HK-2 (cell line): ENCODE measurements around the gene CCM2.

Source experiments
- DNase-seq: peaks from one replicate; pipeline ENCODE4 v3.0.0-alpha.2; 2018; ENCODE audit not compliant: unreplicated experiment

Gene CCM2

DNA sequence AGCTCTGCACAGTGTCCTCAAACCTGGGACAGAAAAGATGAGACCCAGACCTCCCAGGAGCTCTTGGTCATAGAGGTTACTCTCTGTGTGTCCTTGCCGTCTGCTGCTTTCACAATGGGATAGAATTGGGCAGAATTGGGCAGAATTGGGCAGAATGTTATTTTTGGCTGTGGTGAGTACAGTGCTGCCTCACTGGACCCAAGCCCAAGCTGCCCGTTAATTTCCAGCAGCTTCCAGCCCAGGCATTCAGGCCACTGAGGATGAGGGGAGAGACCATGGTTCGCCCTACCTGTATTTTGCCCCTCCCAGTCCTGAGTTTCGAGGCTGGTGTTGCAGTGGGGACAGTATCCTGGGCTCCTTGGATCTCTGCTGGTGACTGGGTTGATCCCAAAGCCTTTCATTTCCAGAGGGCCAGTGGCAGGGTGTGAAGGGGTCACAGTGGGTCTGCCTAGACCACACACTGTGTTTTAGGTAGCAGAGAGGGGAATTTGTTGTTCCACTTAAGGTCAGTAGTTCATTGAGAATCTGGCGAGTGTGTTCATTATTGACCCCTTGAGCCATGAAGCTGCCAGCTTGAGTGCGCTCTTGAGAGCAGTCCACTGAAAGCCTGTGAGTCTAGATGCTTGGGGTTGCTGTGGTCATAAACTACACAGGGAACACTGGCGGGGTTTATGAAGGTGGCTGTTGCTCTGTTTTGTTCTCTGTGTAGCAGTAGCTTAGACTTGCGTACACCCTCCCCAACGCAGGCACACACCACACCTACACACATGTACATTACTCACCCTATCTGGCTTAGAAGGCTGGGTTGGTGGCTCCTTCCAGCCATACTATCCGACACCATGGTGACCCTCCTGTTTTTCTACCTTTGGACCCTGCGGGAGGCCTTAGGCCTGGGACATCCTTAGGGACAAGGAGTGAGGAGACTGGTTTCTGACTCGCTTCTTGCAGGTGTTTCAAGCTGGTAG lies 65.3 kb downstream of the CCM2 start:
- DNase-seq, result no peak

GRCh38 chr7:45066409-45066808 lies 66.4 kb downstream of the CCM2 start:
- no peak for DNase-seq

DNA sequence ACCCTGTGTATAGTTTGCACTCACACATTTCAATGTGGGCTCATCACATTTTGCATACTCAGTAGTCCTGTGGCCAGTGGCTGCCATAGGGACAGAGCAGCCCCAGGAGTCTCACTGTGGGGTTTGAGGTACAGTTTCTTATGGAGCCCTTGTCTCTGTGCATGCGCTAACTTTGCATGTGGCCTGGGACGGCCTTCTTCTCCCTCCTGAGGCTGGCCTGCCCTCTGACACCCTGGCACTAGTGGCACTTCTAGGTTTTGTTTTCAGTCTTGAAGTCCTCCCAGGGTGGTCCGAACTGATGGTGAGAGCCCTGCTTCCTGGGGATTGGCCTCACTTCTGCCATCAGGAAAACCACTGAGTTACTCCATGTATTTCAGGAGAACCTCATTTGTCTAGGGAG lies 67.6 kb downstream of the CCM2 start:
- no peak for DNase-seq

DNA sequence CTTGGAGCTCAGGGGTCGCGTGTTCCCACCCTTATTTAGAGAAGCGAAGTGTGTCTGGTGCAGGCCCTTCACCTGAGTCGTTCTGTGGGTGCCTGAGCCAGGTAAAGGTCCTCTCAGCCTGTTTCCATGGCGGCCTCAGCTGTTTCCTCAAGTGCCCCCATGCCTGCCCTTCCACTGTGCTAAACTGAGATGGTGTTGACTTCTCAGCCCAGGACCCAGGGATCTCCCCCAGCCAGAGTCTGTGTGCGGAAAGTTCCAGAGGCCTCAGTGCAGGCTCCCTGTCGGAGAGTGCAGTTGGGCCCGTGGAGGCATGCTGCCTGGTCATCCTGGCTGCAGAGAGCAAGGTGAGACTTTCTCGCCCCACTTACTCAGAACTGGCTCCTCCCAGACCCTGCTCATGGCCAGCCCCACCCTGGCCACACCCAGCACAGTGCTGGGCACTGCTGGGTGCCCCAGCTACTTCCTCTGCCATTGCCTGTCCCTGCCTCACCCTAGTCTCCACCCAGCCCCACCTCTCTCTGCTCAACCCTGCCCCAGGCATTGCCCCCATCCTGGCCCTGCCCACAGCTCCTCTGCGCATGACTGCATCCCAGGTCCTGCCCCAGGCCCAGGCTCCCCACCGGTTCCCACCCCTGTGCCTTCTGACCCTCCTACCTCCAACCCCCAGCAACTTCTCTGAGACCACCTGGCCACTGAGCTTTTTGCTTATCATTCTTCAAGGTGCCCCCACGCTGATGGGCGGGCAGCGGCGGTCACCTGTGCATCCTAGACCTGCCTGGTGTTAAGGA lies 68.4 kb downstream of the CCM2 start:
- DNase-seq, result no peak

GRCh38 chr7:45069444-45070253 lies 69.6 kb downstream of the CCM2 start:
- DNase-seq, result no peak

- DNase-seq, result no peak
Measured at GRCh38 chr7:45070254-45070642, 70.2 kb downstream of the CCM2 start.

GRCh38 chr7:45071528-45071927 lies 71.5 kb downstream of the CCM2 start:
- no peak for DNase-seq

DNA sequence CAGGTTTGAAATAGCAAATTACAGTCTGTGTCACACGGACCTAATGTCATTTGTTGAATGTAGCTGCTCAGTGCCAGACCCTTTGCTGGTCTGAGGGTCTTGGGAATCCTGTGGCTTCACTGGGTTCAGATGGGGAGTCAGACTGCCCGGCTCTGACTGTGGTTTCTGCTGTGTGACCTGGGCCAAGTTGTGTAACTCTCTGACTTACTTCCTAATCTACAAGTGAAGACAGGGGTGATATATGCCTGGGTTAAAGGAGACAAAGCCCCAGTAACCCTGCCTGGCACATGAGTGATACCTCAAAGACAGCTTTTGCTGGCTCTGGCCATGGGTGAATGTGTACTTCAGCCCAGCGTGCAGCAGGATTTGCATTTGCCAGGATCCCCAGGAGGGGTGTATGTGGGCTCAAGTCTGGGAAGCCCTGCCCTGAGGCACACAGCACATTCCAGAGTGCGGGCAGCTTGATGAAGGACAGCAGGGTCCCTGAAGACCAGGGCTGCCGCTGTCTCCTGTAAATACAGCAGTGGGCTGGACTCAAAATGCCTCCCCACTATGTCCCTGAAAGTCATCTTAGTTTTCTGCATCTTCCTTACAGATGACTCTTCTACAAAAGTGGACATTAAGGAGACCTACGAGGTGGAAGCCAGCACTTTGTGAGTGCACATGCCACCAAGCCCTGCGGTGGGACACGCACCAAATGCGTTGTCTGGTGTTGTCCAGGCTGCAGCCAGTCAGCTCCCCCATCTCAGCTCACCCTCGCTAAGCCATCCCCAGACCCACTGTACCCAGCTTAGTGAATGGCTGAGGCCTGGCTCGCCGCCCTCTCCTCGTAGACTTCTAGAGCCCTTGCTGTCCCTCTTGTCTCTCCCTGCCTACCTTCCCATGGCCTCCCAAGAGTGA lies 72.4 kb downstream of the CCM2 start:
- no peak for DNase-seq

DNA sequence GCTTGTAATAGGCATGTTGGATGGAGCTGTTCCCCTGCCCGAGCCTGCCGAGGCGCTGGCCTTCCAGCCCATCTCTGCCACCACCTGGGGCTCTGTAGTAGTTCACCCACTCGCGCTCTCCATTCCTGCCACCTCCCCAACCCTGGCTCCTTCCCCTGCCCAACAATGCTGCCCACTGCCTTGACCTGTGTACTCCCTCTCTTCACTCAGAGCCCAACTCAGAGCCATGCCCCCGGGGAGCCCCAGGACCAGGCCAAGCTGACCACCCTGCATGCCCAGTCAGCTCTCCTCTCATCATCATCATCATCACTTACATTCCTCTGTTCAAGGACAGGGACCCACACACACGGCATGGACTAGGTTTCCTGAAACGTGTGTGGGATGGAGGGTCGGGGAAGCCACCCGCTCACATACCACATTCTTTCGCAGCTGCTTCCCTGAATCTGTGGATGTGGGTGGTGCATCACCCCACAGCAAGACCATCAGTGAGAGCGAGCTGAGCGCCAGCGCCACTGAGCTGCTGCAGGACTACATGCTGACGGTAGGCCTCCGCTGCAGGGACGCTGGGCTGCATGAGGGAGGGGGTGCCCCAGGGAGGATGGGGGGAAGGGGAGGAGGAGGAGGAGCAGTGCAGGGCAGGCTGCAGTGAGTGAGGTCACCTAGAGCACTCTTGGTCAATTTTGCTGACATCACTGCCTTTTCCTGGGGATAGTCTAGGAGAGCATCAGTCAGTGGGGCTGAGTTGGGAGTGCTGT lies 73.2 kb downstream of the CCM2 start:
- no peak for DNase-seq

- no peak for DNase-seq
Measured at GRCh38 chr7:45073786-45074527, 74.0 kb downstream of the CCM2 start.

- no peak for DNase-seq
Measured at GRCh38 chr7:45074528-45075354, 74.7 kb downstream of the CCM2 start.

DNA sequence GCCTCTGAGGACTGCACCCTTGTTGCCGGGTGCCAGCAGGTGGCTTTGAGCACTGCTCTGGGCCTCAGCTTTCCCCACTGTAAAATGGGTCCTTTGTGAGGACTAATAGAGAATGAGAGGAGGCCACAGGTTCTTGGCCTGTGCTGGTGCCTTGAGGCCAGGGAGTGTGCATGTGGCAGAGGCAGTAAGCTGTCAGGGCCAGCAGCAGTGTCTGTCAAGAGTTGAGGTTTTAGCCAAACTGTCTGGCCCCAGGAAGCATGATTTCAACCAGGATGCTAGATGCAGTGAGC lies 75.3 kb downstream of the CCM2 start:
- DNase-seq, result no peak

- DNase-seq, result no peak
Measured at GRCh38 chr7:45075871-45076796, 76.1 kb downstream of the CCM2 start.

DNA sequence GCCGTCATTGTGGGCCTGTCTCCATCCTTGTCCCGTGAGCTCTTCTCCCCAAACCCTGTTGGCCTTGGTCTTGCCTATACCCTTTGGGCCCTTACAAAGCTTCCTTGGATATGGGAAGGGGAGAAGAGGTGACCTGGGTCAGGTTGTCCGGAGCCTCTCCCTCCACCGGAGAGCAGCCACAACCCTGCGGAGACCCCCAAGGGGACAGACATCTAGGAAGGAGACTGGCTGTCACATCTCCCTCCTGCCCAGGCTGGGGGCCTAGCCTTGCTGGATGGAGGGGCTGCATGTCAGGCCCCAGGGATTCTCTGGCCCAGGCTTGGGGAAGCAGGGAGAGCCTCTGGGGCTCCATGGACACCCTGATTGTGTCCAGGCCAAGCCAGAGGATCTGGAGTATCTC lies 76.9 kb downstream of the CCM2 start:
- DNase-seq, result no peak

DNA sequence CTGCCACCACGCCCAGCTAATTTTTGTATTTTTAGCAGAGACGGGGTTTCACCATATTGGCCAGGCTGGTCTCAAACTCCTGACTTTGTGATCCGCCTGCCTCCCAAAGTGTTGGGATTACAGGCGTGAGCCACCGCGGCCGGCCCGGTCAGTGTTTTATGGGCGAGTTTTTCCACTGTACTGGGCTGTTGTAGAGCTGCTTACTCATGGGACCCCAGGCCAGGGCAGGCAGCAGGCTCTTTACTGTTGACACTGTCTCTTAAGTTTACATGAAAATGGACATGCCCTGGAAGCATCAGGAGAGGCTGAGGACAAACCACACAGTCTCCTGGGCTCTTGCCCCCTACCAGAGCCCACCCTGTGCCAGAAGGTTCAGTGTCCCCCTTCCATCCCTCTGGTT lies 77.6 kb downstream of the CCM2 start:
- DNase-seq, result no peak

DNA sequence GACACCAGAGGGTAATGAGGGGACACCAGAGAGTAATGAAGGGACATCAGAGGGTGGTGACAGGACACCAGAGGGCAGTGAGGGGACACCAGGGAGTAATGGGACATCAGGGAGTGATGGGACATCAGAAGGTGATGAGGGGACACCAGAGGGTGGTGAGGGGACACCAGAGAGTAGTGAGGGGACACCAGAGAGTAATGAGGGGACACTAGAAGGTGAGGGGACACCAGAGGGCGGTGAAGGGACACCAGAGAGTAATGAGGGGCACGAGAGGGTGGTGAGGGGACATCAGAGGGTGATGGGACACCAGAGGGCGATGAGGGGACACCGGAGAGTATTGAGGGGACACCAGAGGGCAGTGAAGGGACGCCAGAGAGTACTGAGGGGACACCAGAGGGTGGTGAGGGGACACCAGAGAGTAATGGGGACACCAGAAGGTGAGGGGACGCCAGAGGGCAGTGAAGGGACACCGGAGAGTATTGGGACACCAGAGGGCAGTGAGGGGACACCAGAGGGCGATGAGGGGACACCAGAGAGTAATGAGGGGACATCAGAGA lies 78.2 kb downstream of the CCM2 start:
- no peak for DNase-seq

DNA sequence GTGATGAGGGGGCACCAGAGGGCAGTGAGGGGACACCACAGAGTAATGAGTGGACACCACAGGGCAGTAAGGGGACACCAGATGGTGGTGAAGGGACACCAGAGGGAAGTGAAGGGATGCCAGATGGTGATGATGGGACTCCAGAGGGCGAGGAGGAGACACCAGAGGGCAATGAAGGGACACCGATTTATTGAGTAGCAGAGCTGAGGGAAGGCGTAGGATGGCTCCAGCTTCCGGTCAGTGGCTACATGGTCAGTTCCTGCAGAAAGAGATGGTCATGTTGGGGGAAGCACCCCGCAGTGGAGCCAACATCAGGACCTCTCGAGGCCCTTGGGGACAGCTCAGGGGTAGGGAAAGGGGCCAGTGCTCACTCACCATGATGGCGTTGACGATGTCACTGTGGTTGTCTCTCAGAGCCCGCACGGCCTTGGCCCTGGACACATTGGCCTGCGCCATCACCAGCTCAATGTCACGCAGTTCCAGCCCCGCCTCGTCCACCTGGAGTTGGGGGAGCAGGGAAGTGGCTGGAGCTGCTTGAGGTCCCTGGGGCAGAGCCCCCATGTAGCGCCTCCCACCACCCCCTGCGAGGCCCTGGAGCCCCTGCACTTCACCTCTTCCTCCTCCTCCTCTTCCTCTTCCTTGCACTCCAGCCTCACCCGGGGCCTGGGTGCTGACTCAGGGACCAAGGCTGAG lies 80.4 kb downstream of the CCM2 start:
- DNase-seq, result no peak
